Measurements from ENCODE around the gene APOBEC3C. TPM values are rescaled to one million over a fixed set of nuclear protein-coding genes. Genes with fewer than 3 reads are reported as not detected.
"Not testable (repeated sequence)": the region's sequence is repeated elsewhere in the genome, so short reads cannot be mapped to it uniquely, and the experiment has no call there.

The APOBEC3C gene
- total RNA-seq, 4 donors from 2014 or later: 8.3 to 14.4 (median 9.0) TPM

DNA sequence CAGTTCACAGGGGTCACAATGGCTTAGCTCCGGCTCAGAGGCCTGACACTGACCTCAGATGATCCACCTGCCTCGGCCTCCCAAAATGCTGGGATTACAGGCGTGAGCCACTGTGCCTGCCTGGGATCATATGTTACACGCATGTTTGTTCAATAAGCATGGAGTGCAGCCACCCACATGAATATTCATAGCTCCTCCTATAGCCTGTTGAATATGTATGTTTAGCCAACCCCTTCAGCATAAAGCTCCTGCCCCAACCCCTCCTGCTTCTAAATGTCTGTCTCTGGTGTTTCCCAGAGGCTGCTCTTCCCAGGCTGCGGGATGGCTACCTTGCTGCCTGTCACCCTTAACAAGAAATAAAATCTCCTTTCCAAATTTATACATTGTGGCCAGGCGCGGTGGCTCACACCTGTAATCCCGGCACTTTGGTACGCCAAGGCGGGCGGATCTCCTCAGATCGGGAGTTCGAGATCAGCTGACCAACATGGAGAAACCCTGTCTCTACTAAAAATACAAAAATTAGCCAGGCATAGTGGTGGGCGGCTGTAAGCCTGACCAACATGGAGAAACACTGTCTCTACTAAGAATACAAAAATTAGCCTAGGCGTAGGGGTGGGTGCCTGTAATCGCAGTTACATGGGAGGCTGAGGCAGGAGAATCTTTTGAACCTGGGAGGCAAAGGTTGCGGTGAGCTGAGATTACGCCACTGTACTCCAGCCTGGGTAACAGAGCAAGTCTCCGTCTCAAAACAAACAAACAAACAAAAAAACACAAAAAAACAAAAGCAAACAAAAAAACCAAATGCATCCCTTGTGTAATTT lies 25.5 kb downstream of the APOBEC3C start:
- 94 to 97% methylated on average over 19 of the region's 19 CpGs for WGBS, 2 donors

DNA sequence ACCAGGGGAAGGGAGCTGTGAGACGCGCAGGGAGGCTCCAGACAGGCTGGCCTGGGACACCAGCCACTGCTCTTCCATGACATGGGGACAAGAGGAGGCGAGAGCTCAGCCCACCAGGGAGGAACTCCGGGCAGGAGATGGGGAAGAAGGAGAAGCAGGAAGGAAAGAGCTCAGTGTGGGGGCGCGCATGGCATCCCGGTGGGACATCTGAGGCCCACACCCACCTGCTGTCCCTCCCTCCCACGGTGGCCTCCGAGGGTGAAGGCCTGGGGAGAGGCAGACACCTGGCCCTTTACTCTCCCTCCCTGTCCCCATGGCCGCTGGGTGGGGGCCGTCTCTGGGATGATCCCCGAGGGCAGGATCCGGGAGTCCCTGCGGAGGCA lies 26.1 kb downstream of the APOBEC3C start:
- peak overlapping the region; percentile 93 to 94 (median 94) for H3K27ac ChIP-seq
- DNase-seq: peak in 1 of 2 donors; percentile 2
- peak overlapping the region in 1 of 3 donors; percentile 47 for H3K4me3 ChIP-seq (replicated peaks in 1 of 3)
- WGBS, 2 donors: 16 to 31% methylated on average over 11 to 13 of the region's 14 CpGs
- H3K9me3 ChIP-seq; H3K36me3 ChIP-seq; intact Hi-C loops (cut with DNase I); H3K27me3 ChIP-seq: not testable (repeated sequence)
- peaks cover 10% of the 10 kb centered on the region in 2 donors for H3K4me1 ChIP-seq

More for the DNA sequence above, 25.5 kb downstream of the APOBEC3C start:
- TF ChIP-seq, protein P1, sequence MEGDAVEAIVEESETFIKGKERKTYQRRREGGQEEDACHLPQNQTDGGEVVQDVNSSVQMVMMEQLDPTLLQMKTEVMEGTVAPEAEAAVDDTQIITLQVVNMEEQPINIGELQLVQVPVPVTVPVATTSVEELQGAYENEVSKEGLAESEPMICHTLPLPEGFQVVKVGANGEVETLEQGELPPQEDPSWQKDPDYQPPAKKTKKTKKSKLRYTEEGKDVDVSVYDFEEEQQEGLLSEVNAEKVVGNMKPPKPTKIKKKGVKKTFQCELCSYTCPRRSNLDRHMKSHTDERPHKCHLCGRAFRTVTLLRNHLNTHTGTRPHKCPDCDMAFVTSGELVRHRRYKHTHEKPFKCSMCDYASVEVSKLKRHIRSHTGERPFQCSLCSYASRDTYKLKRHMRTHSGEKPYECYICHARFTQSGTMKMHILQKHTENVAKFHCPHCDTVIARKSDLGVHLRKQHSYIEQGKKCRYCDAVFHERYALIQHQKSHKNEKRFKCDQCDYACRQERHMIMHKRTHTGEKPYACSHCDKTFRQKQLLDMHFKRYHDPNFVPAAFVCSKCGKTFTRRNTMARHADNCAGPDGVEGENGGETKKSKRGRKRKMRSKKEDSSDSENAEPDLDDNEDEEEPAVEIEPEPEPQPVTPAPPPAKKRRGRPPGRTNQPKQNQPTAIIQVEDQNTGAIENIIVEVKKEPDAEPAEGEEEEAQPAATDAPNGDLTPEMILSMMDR (IDR thresholded peaks at IDR 0.05): no peak
- TF ChIP-seq POLR2A (IDR thresholded peaks at IDR 0.05): no peak
- H3K27me3 ChIP-seq: no peaks in the 10 kb centered on the region
- H3K4me3 ChIP-seq (replicated peaks in 1 of 3): no peak overlapping the region
- DNase-seq: no peak
- peaks cover 10% of the 10 kb centered on the region in 2 donors for H3K4me1 ChIP-seq
- H3K9me3 ChIP-seq: no peaks in the 10 kb centered on the region
- no peaks in the 10 kb centered on the region for H3K36me3 ChIP-seq
- H3K27ac ChIP-seq: no peak overlapping the region
- intact Hi-C loops (cut with DNase I): no loop called here

DNA sequence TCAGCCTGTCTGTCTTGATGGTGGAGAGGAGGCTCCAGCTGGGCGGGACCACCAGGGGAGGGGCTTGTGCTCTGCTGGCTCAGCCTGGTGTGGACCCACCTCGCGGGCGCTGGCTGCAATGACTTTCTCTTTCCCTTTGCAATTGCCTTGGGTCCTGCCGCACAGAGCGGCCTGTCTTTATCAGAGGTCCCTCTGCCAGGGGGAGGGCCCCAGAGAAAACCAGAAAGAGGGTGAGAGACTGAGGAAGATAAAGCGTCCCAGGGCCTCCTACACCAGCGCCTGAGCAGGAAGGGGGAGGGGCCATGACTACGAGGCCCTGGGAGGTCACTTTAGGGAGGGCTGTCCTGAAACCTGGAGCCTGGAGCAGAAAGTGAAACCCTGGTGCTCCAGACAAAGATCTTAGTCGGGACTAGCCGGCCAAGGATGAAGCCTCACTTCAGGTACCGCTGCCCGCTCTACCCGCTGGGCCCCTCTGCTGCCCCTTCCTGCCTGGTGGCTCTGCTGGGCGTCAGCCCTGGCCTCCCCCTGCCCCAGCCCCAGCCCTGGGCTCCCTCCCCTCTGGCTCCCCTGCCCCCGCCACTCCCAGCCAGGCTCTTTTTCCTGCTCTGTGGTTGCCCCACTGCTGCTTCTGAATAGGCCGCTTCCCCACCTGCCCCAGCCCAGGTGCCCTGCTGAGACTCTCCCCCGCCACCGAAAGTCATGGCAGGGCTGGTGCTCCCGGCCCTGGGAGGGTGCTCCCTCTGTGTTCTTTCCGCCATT lies 26.7 kb downstream of the APOBEC3C start, which contains the start of gene APOBEC3F:
TSS of gene APOBEC3F (plus strand) at position 327 of the 759 bp plus-strand sequence. CDS start at position 424, 97 bp downstream.
- H3K9me3 ChIP-seq; intact Hi-C loops (cut with DNase I); H3K36me3 ChIP-seq; H3K27me3 ChIP-seq: not testable (repeated sequence)
- DNase-seq: peak; percentile 70 to 74
- peak; percentile 7 to 73 for TF ChIP-seq POLR2A (IDR thresholded peaks at IDR 0.05)
- TF ChIP-seq, protein P1 (IDR thresholded peaks at IDR 0.05): peak in 1 of 6 experiments; percentile 8
- H3K27ac ChIP-seq: peak within 1 kb of the TSS; percentile 93 to 94 (median 94)
- peak within 1 kb of the TSS; percentile 33 to 76 (median 47) for H3K4me3 ChIP-seq (replicated peaks in 1 of 3)
- WGBS, 2 donors: 2 to 4% methylated on average over 17 to 21 of the region's 21 CpGs
- peaks cover 10% of the 10 kb centered on the region in 2 donors for H3K4me1 ChIP-seq

DNA sequence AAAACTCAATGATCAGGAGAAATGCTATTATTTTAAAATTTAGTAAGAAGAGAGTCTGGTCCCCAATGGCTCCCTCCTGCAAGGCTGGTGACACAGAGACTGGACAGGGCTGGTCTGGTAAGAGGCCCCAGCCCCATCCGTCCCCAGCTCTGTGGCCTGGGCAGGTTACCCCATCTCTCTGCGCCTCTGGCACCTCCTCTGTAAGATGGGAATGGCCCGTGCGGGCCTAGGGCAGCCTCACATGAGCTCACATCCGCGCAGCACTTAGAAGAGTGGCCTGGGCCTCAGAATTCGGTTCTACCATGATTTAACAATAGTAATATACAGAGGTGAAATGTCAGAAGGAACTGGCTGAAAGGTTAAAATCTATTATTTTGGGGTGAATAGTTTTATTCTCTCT lies 27.9 kb downstream of the APOBEC3C start:
- no peak overlapping the region for H3K27ac ChIP-seq
- no peak for TF ChIP-seq POLR2A (IDR thresholded peaks at IDR 0.05)
- TF ChIP-seq, protein P1 (IDR thresholded peaks at IDR 0.05): no peak
- no peaks in the 10 kb centered on the region for H3K36me3 ChIP-seq
- 92 to 94% methylated on average over 7 of the region's 7 CpGs for WGBS, 2 donors
- peaks cover 10% of the 10 kb centered on the region in 2 donors for H3K4me1 ChIP-seq
- DNase-seq: no peak
- no peak overlapping the region for H3K4me3 ChIP-seq (replicated peaks in 1 of 3)
- intact Hi-C loops (cut with DNase I): no loop called here
- no peaks in the 10 kb centered on the region for H3K27me3 ChIP-seq
- H3K9me3 ChIP-seq: no peaks in the 10 kb centered on the region

DNA sequence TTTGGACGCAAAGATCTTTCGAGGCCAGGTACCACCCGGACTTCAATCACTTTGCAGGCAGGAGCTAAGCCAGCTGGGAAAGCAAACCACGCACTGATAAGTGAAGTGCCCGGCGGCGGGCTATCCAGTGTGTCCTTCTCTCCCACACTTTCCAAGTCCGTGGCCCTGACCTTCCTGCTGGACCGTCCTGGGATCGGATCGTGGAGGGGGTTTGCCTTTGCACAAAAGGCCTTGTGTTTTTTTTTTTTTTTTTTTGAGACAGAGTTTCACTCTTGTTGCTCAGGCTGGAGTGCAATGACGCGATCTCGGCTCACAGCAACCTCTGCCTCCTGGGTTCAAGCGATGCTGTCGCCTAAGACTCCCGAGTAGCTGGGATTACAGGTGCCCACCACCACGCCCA lies 29.0 kb downstream of the APOBEC3C start:
- intact Hi-C loops (cut with DNase I); H3K36me3 ChIP-seq; H3K4me3 ChIP-seq (replicated peaks in 1 of 3); H3K9me3 ChIP-seq; H3K27ac ChIP-seq; DNase-seq; H3K27me3 ChIP-seq: not testable (repeated sequence)
- WGBS, 2 donors: 94 to 95% methylated on average over 18 of the region's 18 CpGs
- peaks cover 10% of the 10 kb centered on the region in 2 donors for H3K4me1 ChIP-seq

- 82 to 91% methylated on average over 14 of the region's 14 CpGs for WGBS, 2 donors
- H3K4me3 ChIP-seq (replicated peaks in 1 of 3); H3K27ac ChIP-seq; DNase-seq; H3K9me3 ChIP-seq; intact Hi-C loops (cut with DNase I); H3K27me3 ChIP-seq; H3K36me3 ChIP-seq: not testable (repeated sequence)
- peaks cover 10% of the 10 kb centered on the region in 2 donors for H3K4me1 ChIP-seq
Observed at GRCh38 chr22:39045136-39045535, 31.1 kb downstream of the APOBEC3C start.

- WGBS, 2 donors: 72 to 80% methylated on average over 7 of the region's 7 CpGs
Observed at GRCh38 chr22:39049486-39049885, 35.4 kb downstream of the APOBEC3C start.

DNA sequence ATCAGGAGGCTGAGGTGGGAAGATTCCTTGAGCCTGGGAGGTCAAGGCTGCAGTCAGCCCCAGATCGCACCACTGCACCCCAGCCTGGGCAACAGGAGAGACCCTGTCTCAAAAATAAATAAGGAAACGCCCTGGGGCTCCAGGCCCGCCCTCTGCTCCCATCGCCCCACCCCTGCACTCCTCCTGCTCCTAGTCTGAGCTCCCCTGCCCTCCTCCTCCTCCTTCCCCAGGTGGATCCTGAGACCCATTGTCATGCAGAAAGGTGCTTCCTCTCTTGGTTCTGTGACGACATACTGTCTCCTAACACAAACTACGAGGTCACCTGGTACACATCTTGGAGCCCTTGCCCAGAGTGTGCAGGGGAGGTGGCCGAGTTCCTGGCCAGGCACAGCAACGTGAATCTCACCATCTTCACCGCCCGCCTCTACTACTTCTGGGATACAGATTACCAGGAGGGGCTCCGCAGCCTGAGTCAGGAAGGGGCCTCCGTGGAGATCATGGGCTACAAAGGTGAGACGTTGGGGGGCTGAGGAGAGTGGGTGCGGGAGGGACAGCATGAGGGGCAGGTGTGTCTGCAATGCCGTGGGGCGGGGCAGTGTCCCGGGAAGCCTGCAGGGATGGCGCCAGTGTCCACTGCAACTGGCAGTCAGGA lies 37.9 kb downstream of the APOBEC3C start:
- 70 to 75% methylated on average over 18 of the region's 18 CpGs for WGBS, 2 donors

More at GRCh38 chr22:39049486-39049885, 35.4 kb downstream of the APOBEC3C start:
- H3K4me3 ChIP-seq (replicated peaks in 1 of 3); H3K27me3 ChIP-seq; H3K4me1 ChIP-seq; H3K36me3 ChIP-seq; H3K9me3 ChIP-seq; intact Hi-C loops (cut with DNase I); DNase-seq; H3K27ac ChIP-seq: not testable (repeated sequence)

More for the DNA sequence above, 37.9 kb downstream of the APOBEC3C start:
- H3K36me3 ChIP-seq; DNase-seq; intact Hi-C loops (cut with DNase I); H3K9me3 ChIP-seq; H3K27ac ChIP-seq; H3K27me3 ChIP-seq; H3K4me3 ChIP-seq (replicated peaks in 1 of 3); H3K4me1 ChIP-seq: not testable (repeated sequence)

All from thyroid gland (tissue), 4 donors.